Measurements from ENCODE around the gene NTRK3. TPM values are rescaled to one million over a fixed set of nuclear protein-coding genes. Genes with fewer than 3 reads are reported as not detected.
"Not testable (repeated sequence)": the region's sequence is repeated elsewhere in the genome, so short reads cannot be mapped to it uniquely, and the experiment has no call there.

The NTRK3 gene
- total RNA-seq, 5 donors from 2014 or later (not counting 1 experiment from before 2014, with no cell fraction given) = not detected

GRCh38 chr15:87848012-87848411 is 408.5 kb downstream of the NTRK3 start:
- H3K4me1 ChIP-seq (ENCODE audit: control insufficient read depth in 1 of 2, extremely low read depth in 1 of 2, insufficient read depth in 2 of 2, low read length in 2 of 2) = no peaks in the 10 kb centered on the region

GRCh38 chr15:87846746-87847145 is 409.8 kb downstream of the NTRK3 start:
- Histone ChIP-seq H3K27me3 (replicated peaks in 1 of 2; ENCODE audit: control insufficient read depth in 2 of 2, extremely low read depth in 1 of 2, insufficient read depth in 2 of 2, low read length in 1 of 2) (no peaks in the 10 kb centered on the region), H3K36me3 (ENCODE audit: control insufficient read depth in 2 of 2, extremely low read depth in 1 of 2, insufficient read depth in 1 of 2, low read length in 1 of 2) (no peaks in the 10 kb centered on the region), H3K4me3 (ENCODE audit: control insufficient read depth in 1 of 2, extremely low read depth in 1 of 2, low read length in 1 of 2) (no peak overlapping the region), H3K4me1 (ENCODE audit: control insufficient read depth in 1 of 2, extremely low read depth in 1 of 2, insufficient read depth in 2 of 2, low read length in 2 of 2) (no peaks in the 10 kb centered on the region), H3K27ac (ENCODE audit: low read length) (no peak overlapping the region), H3K9me3 (no peaks in the 10 kb centered on the region)
- Mint-ChIP-seq H3K36me3 (no peaks in the 10 kb centered on the region), H3K4me1 (no peaks in the 10 kb centered on the region), H3K9me3 (peaks cover 0 to 5% (median 0%) of the 10 kb centered on the region in 3 donors), H3K4me3 (no peak overlapping the region), H3K27ac (no peak overlapping the region), H3K27me3 (no peaks in the 10 kb centered on the region)
- WGBS (ENCODE audit: insufficient coverage) = no CpG with 5 or more reads among the region's 3 CpGs
- POLR2A ChIA-PET = interaction anchor here in 1 of 2 donors (0.5 kb wide), 1 partner anchor 214 kb away, joined by 5 read pairs; no protein-coding TSS in a partner anchor
- CTCF ChIA-PET = no interaction called here
- no peak for DNase-seq
- no peak for ATAC-seq (replicated peaks in 1 of 4)

More at GRCh38 chr15:87848012-87848411, 408.5 kb downstream of the NTRK3 start:
- DNase-seq = no peak
- Mint-ChIP-seq H3K4me3 (no peak overlapping the region), H3K27me3 (no peaks in the 10 kb centered on the region), H3K9me3 (no peaks in the 10 kb centered on the region), H3K36me3 (no peaks in the 10 kb centered on the region), H3K4me1 (no peaks in the 10 kb centered on the region), H3K27ac (no peak overlapping the region)
- Histone ChIP-seq H3K36me3 (ENCODE audit: control insufficient read depth in 2 of 2, extremely low read depth in 1 of 2, insufficient read depth in 1 of 2, low read length in 1 of 2) (no peaks in the 10 kb centered on the region), H3K27ac (ENCODE audit: low read length) (no peak overlapping the region), H3K27me3 (replicated peaks in 1 of 2; ENCODE audit: control insufficient read depth in 2 of 2, extremely low read depth in 1 of 2, insufficient read depth in 2 of 2, low read length in 1 of 2) (no peaks in the 10 kb centered on the region), H3K9me3 (no peaks in the 10 kb centered on the region), H3K4me3 (ENCODE audit: control insufficient read depth in 1 of 2, extremely low read depth in 1 of 2, low read length in 1 of 2) (no peak overlapping the region)
- POLR2A ChIA-PET = no interaction called here
- no CpG with 5 or more reads among the region's 1 CpG for WGBS (ENCODE audit: insufficient coverage)
- CTCF ChIA-PET = no interaction called here
- no peak for ATAC-seq (replicated peaks in 1 of 4)

- Histone ChIP-seq H3K9me3 (no peaks in the 10 kb centered on the region), H3K36me3 (ENCODE audit: control insufficient read depth in 2 of 2, extremely low read depth in 1 of 2, insufficient read depth in 1 of 2, low read length in 1 of 2) (no peaks in the 10 kb centered on the region), H3K27ac (ENCODE audit: low read length) (no peak overlapping the region), H3K27me3 (replicated peaks in 1 of 2; ENCODE audit: control insufficient read depth in 2 of 2, extremely low read depth in 1 of 2, insufficient read depth in 2 of 2, low read length in 1 of 2) (no peaks in the 10 kb centered on the region), H3K4me3 (ENCODE audit: control insufficient read depth in 1 of 2, extremely low read depth in 1 of 2, low read length in 1 of 2) (no peak overlapping the region), H3K4me1 (ENCODE audit: control insufficient read depth in 1 of 2, extremely low read depth in 1 of 2, insufficient read depth in 2 of 2, low read length in 2 of 2) (no peaks in the 10 kb centered on the region)
- CTCF ChIA-PET = no interaction called here
- DNase-seq (no peak), ATAC-seq (replicated peaks in 1 of 4) (no peak)
- no peak overlapping the region for H3K4me3 Mint-ChIP-seq
- 90% methylated on average over 2 of the region's 3 CpGs for WGBS (ENCODE audit: insufficient coverage)
- no peaks in the 10 kb centered on the region for H3K27me3 Mint-ChIP-seq
- no peaks in the 10 kb centered on the region for H3K4me1 Mint-ChIP-seq
- H3K36me3 Mint-ChIP-seq = no peaks in the 10 kb centered on the region
- POLR2A ChIA-PET = no interaction called here
- peaks cover 0 to 5% (median 2%) of the 10 kb centered on the region in 3 donors for H3K9me3 Mint-ChIP-seq
- H3K27ac Mint-ChIP-seq = no peak overlapping the region
Observed at GRCh38 chr15:87843312-87843711, 413.2 kb downstream of the NTRK3 start.

DNA sequence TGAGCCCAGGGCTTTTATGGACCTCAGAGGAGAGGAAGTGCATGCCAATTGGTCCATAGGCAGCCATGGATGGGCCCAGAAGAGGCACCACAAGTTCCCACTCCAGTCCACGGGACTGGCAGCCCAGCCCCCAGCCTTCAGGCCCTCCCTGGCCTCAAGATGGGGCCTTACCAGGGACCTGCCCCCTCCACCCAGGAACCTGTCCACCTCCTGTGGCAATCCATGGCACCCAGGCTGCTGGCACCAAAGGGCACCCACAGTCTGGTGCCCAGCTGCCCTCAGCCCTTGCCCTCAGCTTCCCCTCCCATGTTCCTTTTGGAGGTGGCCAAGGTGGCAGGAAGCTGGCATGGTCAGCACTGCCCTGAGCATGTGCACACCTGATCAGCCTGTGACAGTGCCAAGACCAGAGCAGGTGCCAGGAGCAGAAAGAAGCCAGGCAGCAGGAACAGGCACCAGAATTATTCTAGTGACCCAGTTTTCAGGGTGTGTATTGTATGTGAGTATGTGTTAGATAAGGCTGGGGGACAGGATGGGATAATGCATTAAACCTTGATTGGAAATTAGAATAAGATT is 415.0 kb downstream of the NTRK3 start:
- Histone ChIP-seq H3K36me3 (ENCODE audit: control insufficient read depth in 2 of 2, extremely low read depth in 1 of 2, insufficient read depth in 1 of 2, low read length in 1 of 2) (no peaks in the 10 kb centered on the region), H3K9me3 (no peaks in the 10 kb centered on the region), H3K4me3 (ENCODE audit: control insufficient read depth in 1 of 2, extremely low read depth in 1 of 2, low read length in 1 of 2) (no peak overlapping the region), H3K27ac (ENCODE audit: low read length) (no peak overlapping the region), H3K27me3 (replicated peaks in 1 of 2; ENCODE audit: control insufficient read depth in 2 of 2, extremely low read depth in 1 of 2, insufficient read depth in 2 of 2, low read length in 1 of 2) (no peaks in the 10 kb centered on the region), H3K4me1 (ENCODE audit: control insufficient read depth in 1 of 2, extremely low read depth in 1 of 2, insufficient read depth in 2 of 2, low read length in 2 of 2) (no peaks in the 10 kb centered on the region)
- ChIA-PET CTCF (no interaction called here), POLR2A (no interaction called here)
- ATAC-seq (replicated peaks in 1 of 4) = no peak
- 0% methylated on average over 1 of the region's 1 CpG for WGBS (ENCODE audit: insufficient coverage)
- Mint-ChIP-seq H3K9me3 (peaks cover 2 to 5% (median 4%) of the 10 kb centered on the region in 3 donors), H3K4me3 (no peak overlapping the region), H3K36me3 (no peaks in the 10 kb centered on the region), H3K4me1 (no peaks in the 10 kb centered on the region), H3K27ac (no peak overlapping the region), H3K27me3 (no peaks in the 10 kb centered on the region)
- no peak for DNase-seq

DNA sequence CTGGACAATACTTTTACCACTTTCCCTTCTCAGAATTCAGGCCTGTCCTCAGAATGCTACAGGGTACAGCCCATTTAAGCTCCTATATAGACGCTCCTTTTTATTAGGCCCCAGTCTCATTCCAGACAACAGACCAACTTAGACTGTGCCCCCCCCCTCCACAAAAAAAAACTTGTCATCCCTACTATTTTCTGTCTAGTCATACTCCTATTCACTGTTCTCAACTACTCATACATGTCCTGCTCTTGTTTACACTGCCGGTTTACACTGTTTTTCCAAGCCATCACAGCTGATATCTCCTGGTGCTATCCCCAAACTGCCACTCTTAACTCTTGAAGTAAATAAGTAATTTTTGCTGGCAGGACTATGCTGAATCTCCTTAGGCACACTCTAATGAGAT is 420.7 kb downstream of the NTRK3 start:
- ATAC-seq (replicated peaks in 1 of 4); CTCF ChIA-PET; DNase-seq; H3K9me3 ChIP-seq; H3K27ac ChIP-seq (ENCODE audit: low read length); H3K4me1 Mint-ChIP-seq; H3K36me3 ChIP-seq (ENCODE audit: control insufficient read depth in 2 of 2, extremely low read depth in 1 of 2, insufficient read depth in 1 of 2, low read length in 1 of 2); H3K36me3 Mint-ChIP-seq; H3K4me3 ChIP-seq (ENCODE audit: control insufficient read depth in 1 of 2, extremely low read depth in 1 of 2, low read length in 1 of 2); H3K9me3 Mint-ChIP-seq; POLR2A ChIA-PET; H3K27me3 Mint-ChIP-seq; H3K27ac Mint-ChIP-seq; H3K4me1 ChIP-seq (ENCODE audit: control insufficient read depth in 1 of 2, extremely low read depth in 1 of 2, insufficient read depth in 2 of 2, low read length in 2 of 2); H3K27me3 ChIP-seq (replicated peaks in 1 of 2; ENCODE audit: control insufficient read depth in 2 of 2, extremely low read depth in 1 of 2, insufficient read depth in 2 of 2, low read length in 1 of 2); H3K4me3 Mint-ChIP-seq: not testable (repeated sequence)
- no CpG with 5 or more reads among the region's 2 CpGs for WGBS (ENCODE audit: insufficient coverage)

GRCh38 chr15:87833333-87833732 is 423.2 kb downstream of the NTRK3 start:
- ATAC-seq (replicated peaks in 1 of 4); H3K4me3 Mint-ChIP-seq; DNase-seq; H3K9me3 Mint-ChIP-seq; H3K27me3 ChIP-seq (replicated peaks in 1 of 2; ENCODE audit: control insufficient read depth in 2 of 2, extremely low read depth in 1 of 2, insufficient read depth in 2 of 2, low read length in 1 of 2); H3K27ac ChIP-seq (ENCODE audit: low read length); POLR2A ChIA-PET; H3K27me3 Mint-ChIP-seq; H3K36me3 Mint-ChIP-seq; H3K36me3 ChIP-seq (ENCODE audit: control insufficient read depth in 2 of 2, extremely low read depth in 1 of 2, insufficient read depth in 1 of 2, low read length in 1 of 2); H3K9me3 ChIP-seq; H3K4me3 ChIP-seq (ENCODE audit: control insufficient read depth in 1 of 2, extremely low read depth in 1 of 2, low read length in 1 of 2); H3K4me1 ChIP-seq (ENCODE audit: control insufficient read depth in 1 of 2, extremely low read depth in 1 of 2, insufficient read depth in 2 of 2, low read length in 2 of 2); CTCF ChIA-PET; H3K4me1 Mint-ChIP-seq; H3K27ac Mint-ChIP-seq: not testable (repeated sequence)
- 81% methylated on average over 5 of the region's 5 CpGs for WGBS (ENCODE audit: insufficient coverage)
